K562 (cell line): Measurements from ENCODE around the gene GAD1. TPM values are rescaled to one million over a fixed set of nuclear protein-coding genes. Genes with fewer than 3 reads are reported as not detected.

ENCODE experiments used
- ATAC-seq: fragments of 200-7000 bp; cut with Tn5 transposase; 3 replicates; pipeline ENCODE4 v1.9.1; 2020; ENCODE audit warnings: moderate library complexity
- BruUV-seq: library from RNA; stranded (reverse); fragments of 400-500 nt; replicated peaks from 2 replicates; lab custom pipeline; 2021; lab: Mats Ljungman, UMichigan
- CTCF ChIA-PET: fragments of 300-600 bp; formaldehyde crosslinking; extraction: SDS; loops from one replicate; lab custom pipeline; 2021; ENCODE audit warnings: low intra/inter-chr PET ratio; lab: Yijun Ruan, JAX
- POLR2A ChIA-PET: fragments of 300-600, 350-650 bp; sonication (Branson Sonifier 250); formaldehyde crosslinking; extraction: SDS; loops from one replicate; lab custom pipeline; 2021; ENCODE audit warnings: antibody characterized with exemption, inconsistent platforms; lab: Yijun Ruan, JAX
- DNase-seq, 4 experiments: peaks; one replicate each; pipeline versions ENCODE4 v3.0.0 to v3.0.0-alpha.2; 2011 to 2018; ENCODE audit warnings: low spot score in 3 of 4, mixed read lengths in 3 of 4; ENCODE audit errors: extremely low read depth in 1 of 4
- FAIRE-seq: peaks from 2 replicates; lab custom pipeline; 2011; peaks lifted over from hg19 to GRCh38; lab: Jason Lieb, UNC
- H2AFZ ChIP-seq: 2 replicates; pipeline ENCODE4 v1.6.0; 2011; ENCODE audit warnings: low read depth, low read length, control low read depth, inconsistent platforms
- H3K27ac ChIP-seq: fragments of 200-600 bp; 3 replicates; pipeline ENCODE4 v1.8.0; 2011; ENCODE audit warnings: low read depth, mild to moderate bottlenecking, control low read depth, inconsistent platforms, low read length, moderate library complexity, mixed read lengths; ENCODE audit errors: extremely low read depth
- H3K27me3 ChIP-seq, 2 experiments: fragments of 300-600 bp in 1 of 2; 2 replicates in 1 of 2; 3 replicates in 1 of 2; pipeline versions ENCODE4 v1.6.0 to v1.8.0; 2011; ENCODE audit warnings: inconsistent platforms in 2 of 2, low read length in 2 of 2, mild to moderate bottlenecking in 1 of 2, mixed read lengths in 1 of 2, moderate library complexity in 1 of 2; ENCODE audit not compliant: control insufficient read depth in 2 of 2, insufficient read depth in 2 of 2
- H3K36me3 ChIP-seq: fragments of 300-600 bp; 3 replicates; pipeline ENCODE4 v1.8.0; 2011; ENCODE audit warnings: mild to moderate bottlenecking, low read length, inconsistent platforms; ENCODE audit not compliant: control insufficient read depth, insufficient read depth
- H3K4me1 ChIP-seq, 2 experiments: fragments of 200-600 bp in 1 of 2; replicated peaks in 1 of 2; 2 replicates in 1 of 2; 3 replicates in 1 of 2; pipeline versions ENCODE4 v1.5.1 to v1.8.0; 2011; ENCODE audit warnings: inconsistent platforms in 2 of 2, low read length in 2 of 2, mild to moderate bottlenecking in 1 of 2, mixed read lengths in 1 of 2, moderate library complexity in 1 of 2; ENCODE audit not compliant: control insufficient read depth in 2 of 2, insufficient read depth in 2 of 2
- H3K4me2 ChIP-seq: 2 replicates; pipeline ENCODE4 v1.6.1; 2011; ENCODE audit warnings: low read length, control low read depth, inconsistent platforms, mixed read lengths; ENCODE audit not compliant: insufficient read depth
- H3K4me3 ChIP-seq: fragments of 200-600 bp; sonication (generic), shearing (Covaris generic); 2 replicates; pipeline ENCODE4 v1.5.1; 2016; ENCODE audit warnings: control low read depth, inconsistent platforms
- H3K79me2 ChIP-seq: fragments of 200-600 bp; 3 replicates; pipeline ENCODE4 v1.8.0; 2011; ENCODE audit warnings: low read length, inconsistent platforms; ENCODE audit not compliant: control insufficient read depth, insufficient read depth
- H3K9ac ChIP-seq, 2 experiments: 2 replicates each; pipeline versions ENCODE4 v1.6.0 to v1.6.1; 2011; ENCODE audit warnings: low read depth in 2 of 2, low read length in 2 of 2, control low read depth in 1 of 2, inconsistent platforms in 1 of 2, mild to moderate bottlenecking in 1 of 2, mixed read lengths in 1 of 2; ENCODE audit not compliant: insufficient read depth in 1 of 2
- H3K9me1 ChIP-seq: one replicate; pipeline ENCODE4 v1.6.0; 2011; ENCODE audit warnings: inconsistent platforms, mild to moderate bottlenecking, low read length, moderate library complexity; ENCODE audit not compliant: control insufficient read depth, insufficient read depth
- H3K9me3 ChIP-seq: replicated peaks from 2 replicates; pipeline ENCODE4 v1.5.1; 2011; ENCODE audit warnings: low read depth, low read length, inconsistent platforms; ENCODE audit not compliant: control insufficient read depth, insufficient read depth
- H4K20me1 ChIP-seq: replicated peaks from 2 replicates; pipeline ENCODE4 v1.6.1; 2011; ENCODE audit warnings: low read length, inconsistent platforms, mixed read lengths; ENCODE audit not compliant: control insufficient read depth, insufficient read depth
- EP300 ChIP-seq: IDR thresholded peaks from 2 replicates; pipeline ENCODE4 v1.6.1; 2012; ENCODE audit warnings: low read length, improper control_type of control experiment
- EWSR1 ChIP-seq: fragments of 450-650 bp; IDR thresholded peaks from 2 replicates; pipeline ENCODE4 v1.6.1; 2018; ENCODE audit warnings: borderline replicate concordance, mild to moderate bottlenecking, low read depth, moderate library complexity; ENCODE audit not compliant: partially characterized antibody
- JUN ChIP-seq, 2 experiments: sonication (generic) in 1 of 2; formaldehyde crosslinking in 1 of 2; IDR thresholded peaks; 2 replicates each; pipeline versions ENCODE4 v1.6.1 to v1.8.0; 2012 to 2022; ENCODE audit warnings: borderline replicate concordance in 2 of 2, mild to moderate bottlenecking in 2 of 2, improper control_type of control experiment in 1 of 2, low read depth in 1 of 2, low read length in 1 of 2, missing genetic modification reagents in 1 of 2
- MCM5 ChIP-seq: fragments of 450-650 bp; IDR thresholded peaks from 2 replicates; pipeline ENCODE4 v1.6.1; 2016; ENCODE audit warnings: low read depth
- REST ChIP-seq, 2 experiments: fragments of 450-650 bp; formaldehyde crosslinking in 1 of 2; IDR thresholded peaks; 2 replicates each; pipeline versions ENCODE4 v1.4.0 to v1.6.1; 2014 to 2020; ENCODE audit warnings: mild to moderate bottlenecking in 2 of 2, borderline replicate concordance in 1 of 2, low read depth in 1 of 2
- ZNF512 ChIP-seq: IDR thresholded peaks from 2 replicates; pipeline ENCODE4 v1.6.1; 2016; ENCODE audit warnings: missing genetic modification characterization, missing compliant biosample characterization
- ZNF740 ChIP-seq, 3 experiments: fragments of 200-800 bp in 1 of 3; sonication (Bioruptor generic) in 1 of 3; sonication (generic) in 1 of 3; formaldehyde crosslinking in 1 of 3; IDR thresholded peaks; 2 replicates each; pipeline versions ENCODE4 v1.6.1 to v1.8.0; 2016 to 2022; ENCODE audit warnings: mild to moderate bottlenecking in 2 of 3, missing compliant biosample characterization in 2 of 3, missing genetic modification characterization in 2 of 3, missing genetic modification reagents in 1 of 3
- WGBS: fragments of 100-300 bp; shearing (Covaris generic); methylation state at CpG from one replicate; pipeline ENCODE4 v1.1.6; 2016; ENCODE audit warnings: low coverage, mixed read lengths; ENCODE audit not compliant: insufficient coverage; ENCODE audit errors: missing lambda C conversion rate; 5-methylcytosine and 5-hydroxymethylcytosine counted together
- in situ Hi-C: fragments of 300-500 bp; cut with MboI; formaldehyde crosslinking; loops from 4 replicates; pipeline ENCODE4 v1.15.0; 2018; ENCODE audit warnings: inconsistent platforms, mixed read lengths
- intact Hi-C: fragments of 100-400 bp; cut with micrococcal nuclease; formaldehyde crosslinking; loops from 2 replicates; pipeline ENCODE4 v1.14.2; 2022
- polyA plus RNA-seq, 8 experiments: library from polyadenylated mRNA; depleted of rRNA in 4 of 8; stranded (reverse) in 5 of 8; unstranded in 3 of 8; fragments of >200 nt; fragmentation: Nextera tagmentation in 2 of 8; fragmentation: Illumina TruSeq in 1 of 8; extraction: Ambion mirVana in 2 of 8; extraction: Trizol in 1 of 8; gene quantifications; 2 replicates each; pipeline versions ENCODE4 v1.2.1 to v1.2.3, GENCODE V29; 2011 to 2014; ENCODE audit warnings: inconsistent platforms in 1 of 8, missing spikeins in 1 of 8
- total RNA-seq, 7 experiments: library from RNA; depleted of rRNA in 6 of 7; stranded (reverse); fragments of >200 nt in 6 of 7; fragmentation: Illumina TruSeq in 2 of 7; extraction: Trizol in 2 of 7; gene quantifications; 2 replicates each; pipeline versions ENCODE4 v1.2.1 to v1.2.3, GENCODE V29; 2011 to 2021; ENCODE audit warnings: low replicate concordance in 1 of 7

GAD1 gene
- total and polyA plus RNA-seq, 9 of the 15 experiments (the other 6 are each of a cell fraction or from before 2014, with no cell fraction given), result 2.7 to 29.1 (median 15.7) TPM

- peak overlapping the region; percentile 15 to 49; a peak in 2 of 4 replicates for H3K9ac ChIP-seq
- no peaks in the 10 kb centered on the region for H3K36me3 ChIP-seq
- intact Hi-C loops (loop anchor here (2.0 to 5.0 kb wide), 2 partner anchors 56 to 636 kb away; partner anchors contain the start of gene GAD1), in situ Hi-C loops (no loop called here)
- ATAC-seq (peak; percentile 99), DNase-seq (peak; percentile 86 to 91 (median 88)), FAIRE-seq (peak; percentile 94)
- peak overlapping the region; percentile 95 for H2AFZ ChIP-seq
- BruUV-seq, result no TSS peak
- H3K27me3 ChIP-seq, result peaks cover 4 to 10% of the 10 kb centered on the region in 2 experiments; a peak in 3 of 5 replicates
- H3K9me3 ChIP-seq, result no peaks in the 10 kb centered on the region
- peak overlapping the region; percentile 49 for H3K27ac ChIP-seq
- H3K4me3 ChIP-seq, result no peak overlapping the region
- CTCF ChIA-PET, result interaction anchor here (0.6 to 1.1 kb wide), 5 partner anchors 61 to 504 kb away, joined by 3 to 4 read pairs (median 3); no protein-coding TSS in a partner anchor
- POLR2A ChIA-PET, result interaction anchor here (0.7 to 1.9 kb wide), 4 partner anchors 11 to 172 kb away, joined by 3 to 9 read pairs (median 6); partner anchors contain the start of gene GORASP2
- no peaks in the 10 kb centered on the region for H3K79me2 ChIP-seq
- H3K4me1 ChIP-seq, result no peaks in the 10 kb centered on the region; a peak in 2 of 5 replicates
- WGBS, result 11% methylated on average over 13 of the region's 13 CpGs
- H4K20me1 ChIP-seq, result no peaks in the 10 kb centered on the region
- no peaks in the 10 kb centered on the region for H3K9me1 ChIP-seq
- peak overlapping the region; percentile 60 for H3K4me2 ChIP-seq
- no peak for TF ChIP-seq ZNF740 (CRISPR knock-in tag; IDR thresholded peaks at IDR 0.05)
- TF ChIP-seq ZNF740 (tag; IDR thresholded peaks at IDR 0.05), result no peak
- no peak for TF ChIP-seq MCM5
- no peak for TF ChIP-seq EP300
- peak; percentile 68 for TF ChIP-seq REST (IDR thresholded peaks at IDR 0.05; ENCODE audit: borderline replicate concordance)
- TF ChIP-seq REST (CRISPR knock-in tag; IDR thresholded peaks at IDR 0.05; ENCODE audit: low read depth), result no peak
- TF ChIP-seq EWSR1, result no peak
- TF ChIP-seq JUN (IDR thresholded peaks at IDR 0.05; ENCODE audit: borderline replicate concordance, low read depth, low read length), result 0 out of 2 replicates have a peak, but pooled peaks have one; percentile 12
- TF ChIP-seq JUN (CRISPR knock-in tag; IDR thresholded peaks at IDR 0.05; ENCODE audit: borderline replicate concordance), result no peak
- 0 out of 2 replicates have a peak, but pooled peaks have one; percentile 60 for TF ChIP-seq ZNF512 (tag)
These were observed 56.5 kb downstream of the GAD1 start for GRCh38 chr2:170873035-170873692.
